ENCODE measurements around the gene HSPB2.

Gene HSPB2

GRCh38 chr11:111917788-111918187 is 5.3 kb downstream of the HSPB2 start:
- DNase-seq (ENCODE audit: low read depth), result no peak
- H3K4me3 ChIP-seq (ENCODE audit: low read depth, low read length), result no peak overlapping the region
- TF ChIP-seq MYC (IDR thresholded peaks at IDR 0.05; ENCODE audit: low read depth, low read length) (no peak), POLR2A (IDR thresholded peaks at IDR 0.05; ENCODE audit: extremely low read depth, insufficient read length) (no peak), CTCF (IDR thresholded peaks at IDR 0.05; ENCODE audit: low read depth, low read length) (no peak), MAX (IDR thresholded peaks at IDR 0.05; ENCODE audit: low read depth, low read length) (no peak)

- H3K4me3 ChIP-seq (ENCODE audit: low read depth, low read length), result no peak within 1 kb of the TSS
- no peak for DNase-seq (ENCODE audit: low read depth)
- TF ChIP-seq MAX (IDR thresholded peaks at IDR 0.05; ENCODE audit: low read depth, low read length) (no peak), POLR2A (IDR thresholded peaks at IDR 0.05; ENCODE audit: extremely low read depth, insufficient read length) (no peak)
Observed at GRCh38 chr11:111918390-111919256, 6.1 kb downstream of the HSPB2 start, which contains the start of gene C11orf52. TSS of gene C11orf52 (plus strand) at chr11:111918913. CDS start at chr11:111918973, 60 bp downstream.

GRCh38 chr11:111920908-111921307 is 8.4 kb downstream of the HSPB2 start:
- no peak for DNase-seq (ENCODE audit: low read depth)
- TF ChIP-seq CTCF (IDR thresholded peaks at IDR 0.05; ENCODE audit: low read depth, low read length) (no peak), MYC (IDR thresholded peaks at IDR 0.05; ENCODE audit: low read depth, low read length) (no peak), MAX (IDR thresholded peaks at IDR 0.05; ENCODE audit: low read depth, low read length) (no peak)
- no peak overlapping the region for H3K4me3 ChIP-seq (ENCODE audit: low read depth, low read length)

GRCh38 chr11:111921541-111922230 is 9.2 kb downstream of the HSPB2 start:
- DNase-seq (ENCODE audit: low read depth), result no peak

GRCh38 chr11:111922803-111923202 is 10.3 kb downstream of the HSPB2 start:
- TF ChIP-seq MYC (IDR thresholded peaks at IDR 0.05; ENCODE audit: low read depth, low read length) (no peak), POLR2A (IDR thresholded peaks at IDR 0.05; ENCODE audit: extremely low read depth, insufficient read length) (no peak), MAX (IDR thresholded peaks at IDR 0.05; ENCODE audit: low read depth, low read length) (no peak), CTCF (IDR thresholded peaks at IDR 0.05; ENCODE audit: low read depth, low read length) (no peak)
- H3K4me3 ChIP-seq (ENCODE audit: low read depth, low read length), result no peak overlapping the region
- no peak for DNase-seq (ENCODE audit: low read depth)

More at GRCh38 chr11:111921541-111922230, 9.2 kb downstream of the HSPB2 start:
- no peak for TF ChIP-seq POLR2A (IDR thresholded peaks at IDR 0.05; ENCODE audit: extremely low read depth, insufficient read length)
- TF ChIP-seq CTCF (IDR thresholded peaks at IDR 0.05; ENCODE audit: low read depth, low read length), result no peak
- TF ChIP-seq MAX (IDR thresholded peaks at IDR 0.05; ENCODE audit: low read depth, low read length), result no peak
- TF ChIP-seq MYC (IDR thresholded peaks at IDR 0.05; ENCODE audit: low read depth, low read length), result no peak
- H3K4me3 ChIP-seq (ENCODE audit: low read depth, low read length), result no peak overlapping the region

- no peak for TF ChIP-seq MAX (IDR thresholded peaks at IDR 0.05; ENCODE audit: low read depth, low read length)
- TF ChIP-seq MYC (IDR thresholded peaks at IDR 0.05; ENCODE audit: low read depth, low read length), result no peak
- TF ChIP-seq POLR2A (IDR thresholded peaks at IDR 0.05; ENCODE audit: extremely low read depth, insufficient read length), result no peak
- no peak for TF ChIP-seq CTCF (IDR thresholded peaks at IDR 0.05; ENCODE audit: low read depth, low read length)
- no peak for DNase-seq (ENCODE audit: low read depth)
- no peak overlapping the region for H3K4me3 ChIP-seq (ENCODE audit: low read depth, low read length)
Observed at GRCh38 chr11:111923351-111923788, 10.8 kb downstream of the HSPB2 start.
